Stimulated activated CD4-positive, alpha-beta T cell treated with anti-CD3 and anti-CD28 coated beads, Interleukin-2, amount 100 ng/mL, for 24 hours (primary cell): ENCODE data around the gene IP6K1.
A peak's percentile ranks its signal among the peaks of the same experiment; 100 is the strongest.
"Not testable (repeated sequence)": the region's sequence is repeated elsewhere in the genome, so short reads cannot be mapped to it uniquely, and the experiment has no call there.

Experiments
- DNase-seq, 2 donors: peaks; one replicate each; pipeline ENCODE4 v3.0.0-alpha.2; 2020

Gene IP6K1

GRCh38 chr3:49786357-49787181 lies at the start of gene IP6K1:
IP6K1 (minus strand) TSS chr3:49786542; CDS start chr3:49748040, 38,502 bp downstream.
- peak; percentile 100 for DNase-seq

GRCh38 chr3:49831341-49831740 lies 45.0 kb upstream of the IP6K1 start:
- DNase-seq, result no peak

- no peak for DNase-seq
Observed at GRCh38 chr3:49826016-49826415, 39.7 kb upstream of the IP6K1 start.

GRCh38 chr3:49823131-49823530 lies 36.8 kb upstream of the IP6K1 start:
- DNase-seq, result not testable (repeated sequence)

GRCh38 chr3:49813497-49814174 lies 27.3 kb upstream of the IP6K1 start, which contains the start of gene UBA7:
UBA7 (minus strand) TSS chr3:49813953; CDS start chr3:49813787, 166 bp downstream.
- DNase-seq, result peak; percentile 44 to 49

- DNase-seq, result no peak
Observed at GRCh38 chr3:49812916-49813496, 26.7 kb upstream of the IP6K1 start.

- DNase-seq, result no peak
Observed at GRCh38 chr3:49807431-49808114, 21.2 kb upstream of the IP6K1 start.

- DNase-seq, result no peak
Observed at GRCh38 chr3:49806850-49807249, 20.5 kb upstream of the IP6K1 start.

- DNase-seq, result no peak
Observed at GRCh38 chr3:49805897-49806701, 19.8 kb upstream of the IP6K1 start.

GRCh38 chr3:49805367-49805782 lies 19.0 kb upstream of the IP6K1 start:
- no peak for DNase-seq

- no peak for DNase-seq
Observed at GRCh38 chr3:49804141-49805041, 18.0 kb upstream of the IP6K1 start.

- DNase-seq, result peak; percentile 55 to 56
Observed at GRCh38 chr3:49803465-49804140, 17.3 kb upstream of the IP6K1 start.

GRCh38 chr3:49802719-49803464 lies 16.6 kb upstream of the IP6K1 start, which contains the start of gene INKA1:
INKA1 (plus strand) TSS chr3:49803261; CDS start chr3:49803393, 132 bp downstream.
- peak; percentile 91 for DNase-seq

GRCh38 chr3:49801160-49801559 lies 14.8 kb upstream of the IP6K1 start:
- DNase-seq, result no peak

- no peak for DNase-seq
Observed at GRCh38 chr3:49799761-49800160, 13.4 kb upstream of the IP6K1 start, which contains the start of gene CDHR4. CDHR4 (minus strand) TSS chr3:49799873; CDS start chr3:49799812, 61 bp downstream.

GRCh38 chr3:49799105-49799504 lies 12.8 kb upstream of the IP6K1 start:
- DNase-seq, result no peak

GRCh38 chr3:49794926-49795905 lies 8.9 kb upstream of the IP6K1 start:
- no peak for DNase-seq

GRCh38 chr3:49794431-49794830 lies 8.1 kb upstream of the IP6K1 start:
- no peak for DNase-seq
